Hepatocyte (in vitro differentiated cells): ENCODE results near the gene ABCB8.

Source experiments
- CTCF ChIP-seq: fragments of 200-600 bp; sonication (generic); IDR thresholded peaks from 2 replicates; pipeline ENCODE4 v1.5.1; 2016; ENCODE audit warnings: antibody characterized with exemption, mild to moderate bottlenecking; ENCODE audit not compliant: poor library complexity
- EZH2 ChIP-seq: fragments of 200-600 bp; sonication (generic); IDR thresholded peaks from 2 replicates; pipeline ENCODE4 v1.6.1; 2016; ENCODE audit warnings: antibody characterized with exemption, mild to moderate bottlenecking, borderline replicate concordance

GRCh38 chr7:151062111-151062398 lies 33.8 kb downstream of the ABCB8 start:
- TF ChIP-seq CTCF (no peak), EZH2 (no peak)
